SU-DHL-6 (cell line): Measurements from ENCODE around the gene DMD.

Experiments used
- EZH2phosphoT487 ChIP-seq: fragments of 200-600 bp; sonication (generic), shearing (Covaris generic); conservative IDR thresholded peaks from 2 replicates; pipeline ENCODE4 v1.6.1; 2018; ENCODE audit warnings: mild to moderate bottlenecking, antibody characterized with exemption, low read length, moderate library complexity, mixed read lengths
- TF ChIP-seq, protein P1 (sequence below): fragments of 200-600 bp; sonication (generic); IDR thresholded peaks from one replicate; pipeline ENCODE4 v1.5.1; 2017; ENCODE audit warnings: antibody characterized with exemption, mild to moderate bottlenecking, low read length, moderate library complexity; ENCODE audit not compliant: insufficient read depth, poor library complexity, severe bottlenecking

DNA sequence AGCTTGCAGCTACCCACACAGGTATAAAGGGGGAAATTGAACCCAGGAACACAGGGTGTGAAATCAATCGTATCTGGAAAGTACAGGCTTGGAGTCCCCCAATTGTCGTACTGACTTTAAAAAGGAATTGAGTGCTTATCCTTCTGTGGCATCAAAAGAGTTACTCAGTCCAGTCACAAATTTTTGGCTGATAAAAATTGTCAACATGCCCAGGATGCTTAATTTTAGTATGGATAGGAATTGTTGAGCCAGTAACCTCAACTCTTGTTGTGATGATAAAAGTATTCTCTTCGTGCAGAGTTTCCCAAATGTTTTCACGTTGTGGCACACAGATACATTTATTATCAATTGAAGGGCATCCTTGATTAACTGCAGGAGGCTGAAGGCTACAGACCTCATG, 2096.0 kb downstream of the DMD start:
- TF ChIP-seq, protein P1, sequence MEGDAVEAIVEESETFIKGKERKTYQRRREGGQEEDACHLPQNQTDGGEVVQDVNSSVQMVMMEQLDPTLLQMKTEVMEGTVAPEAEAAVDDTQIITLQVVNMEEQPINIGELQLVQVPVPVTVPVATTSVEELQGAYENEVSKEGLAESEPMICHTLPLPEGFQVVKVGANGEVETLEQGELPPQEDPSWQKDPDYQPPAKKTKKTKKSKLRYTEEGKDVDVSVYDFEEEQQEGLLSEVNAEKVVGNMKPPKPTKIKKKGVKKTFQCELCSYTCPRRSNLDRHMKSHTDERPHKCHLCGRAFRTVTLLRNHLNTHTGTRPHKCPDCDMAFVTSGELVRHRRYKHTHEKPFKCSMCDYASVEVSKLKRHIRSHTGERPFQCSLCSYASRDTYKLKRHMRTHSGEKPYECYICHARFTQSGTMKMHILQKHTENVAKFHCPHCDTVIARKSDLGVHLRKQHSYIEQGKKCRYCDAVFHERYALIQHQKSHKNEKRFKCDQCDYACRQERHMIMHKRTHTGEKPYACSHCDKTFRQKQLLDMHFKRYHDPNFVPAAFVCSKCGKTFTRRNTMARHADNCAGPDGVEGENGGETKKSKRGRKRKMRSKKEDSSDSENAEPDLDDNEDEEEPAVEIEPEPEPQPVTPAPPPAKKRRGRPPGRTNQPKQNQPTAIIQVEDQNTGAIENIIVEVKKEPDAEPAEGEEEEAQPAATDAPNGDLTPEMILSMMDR: no peak
- TF ChIP-seq EZH2phosphoT487: no peak
